KMS-11 (cell line): ENCODE results near the gene UNK.

Experiments
- H2AFZ ChIP-seq: fragments of 200-600 bp; sonication (generic); 2 replicates; pipeline ENCODE4 v1.6.1; 2016; ENCODE audit warnings: antibody characterized with exemption, mixed run types, low read depth
- H3K27ac ChIP-seq: fragments of 200-600 bp; sonication (generic); 2 replicates; pipeline ENCODE4 v1.6.1; 2016; ENCODE audit warnings: mild to moderate bottlenecking, mixed run types
- H3K27me3 ChIP-seq: fragments of 200-600 bp; sonication (generic); 2 replicates; pipeline ENCODE4 v1.6.1; 2017; ENCODE audit warnings: mild to moderate bottlenecking, low read depth, mixed run types, moderate library complexity; ENCODE audit not compliant: insufficient read depth
- H3K36me3 ChIP-seq: fragments of 200-600 bp; sonication (generic); 2 replicates; pipeline ENCODE4 v1.6.1; 2017; ENCODE audit warnings: mild to moderate bottlenecking, mixed run types; ENCODE audit not compliant: insufficient read depth
- H3K4me1 ChIP-seq: fragments of 200-600 bp; sonication (generic); 2 replicates; pipeline ENCODE4 v1.6.1; 2016; ENCODE audit warnings: mild to moderate bottlenecking, low read depth, mixed run types; ENCODE audit not compliant: poor library complexity, severe bottlenecking
- H3K4me2 ChIP-seq: fragments of 200-600 bp; sonication (generic); 2 replicates; pipeline ENCODE4 v1.7.0; 2016; ENCODE audit warnings: mild to moderate bottlenecking, mixed run types
- H3K4me3 ChIP-seq: fragments of 200-600 bp; sonication (generic); IDR thresholded peaks from 2 replicates; pipeline ENCODE4 v1.6.1; 2017; ENCODE audit warnings: low read depth, low read length, mixed read lengths; ENCODE audit not compliant: insufficient read depth
- H3K79me2 ChIP-seq: fragments of 200-600 bp; sonication (generic); 2 replicates; pipeline ENCODE4 v1.6.1; 2016; ENCODE audit warnings: low read depth, mixed run types; ENCODE audit not compliant: insufficient read depth
- H3K9ac ChIP-seq: fragments of 200-600 bp; sonication (generic); 2 replicates; pipeline ENCODE4 v1.6.1; 2016; ENCODE audit warnings: mild to moderate bottlenecking, mixed run types
- H4K20me1 ChIP-seq: fragments of 200-600 bp; sonication (generic); 2 replicates; pipeline ENCODE4 v1.6.1; 2016; ENCODE audit warnings: mild to moderate bottlenecking, mixed run types; ENCODE audit not compliant: insufficient read depth
- CTCF ChIP-seq: fragments of 200-600 bp; sonication (generic); conservative IDR thresholded peaks from 2 replicates; pipeline ENCODE4 v1.6.1; 2017; ENCODE audit warnings: low read depth, mild to moderate bottlenecking, antibody characterized with exemption, low read length, moderate library complexity, mixed read lengths

The UNK gene

GRCh38 chr17:75785016-75785890 lies 647 bp downstream of the UNK start:
- Histone ChIP-seq H3K9ac (peak overlapping the region; percentile 96), H2AFZ (peak overlapping the region; percentile 82), H3K27ac (peak overlapping the region; percentile 98), H4K20me1 (no peaks in the 10 kb centered on the region), H3K4me3 (no peak overlapping the region), H3K79me2 (peaks cover 34% of the 10 kb centered on the region), H3K27me3 (no peaks in the 10 kb centered on the region), H3K4me1 (peaks cover 36% of the 10 kb centered on the region), H3K4me2 (peak overlapping the region; percentile 77), H3K36me3 (no peaks in the 10 kb centered on the region)
- no peak for TF ChIP-seq CTCF

- no peak overlapping the region for H3K27ac ChIP-seq
- no peaks in the 10 kb centered on the region for H3K27me3 ChIP-seq
- peaks cover under 1% of the 10 kb centered on the region for H3K4me1 ChIP-seq
- TF ChIP-seq CTCF: no peak
- no peak overlapping the region for H3K9ac ChIP-seq
- H3K36me3 ChIP-seq: no peaks in the 10 kb centered on the region
- H4K20me1 ChIP-seq: no peaks in the 10 kb centered on the region
- no peak overlapping the region for H3K4me2 ChIP-seq
- no peak overlapping the region for H2AFZ ChIP-seq
- peaks cover 26% of the 10 kb centered on the region; the same call in 1 of the 2 replicates for H3K79me2 ChIP-seq
- H3K4me3 ChIP-seq: no peak overlapping the region
These were observed 6.6 kb downstream of the UNK start for GRCh38 chr17:75791254-75791653.

GRCh38 chr17:75793460-75793859 lies 8.9 kb downstream of the UNK start:
- Histone ChIP-seq H3K79me2 (peaks cover 6% of the 10 kb centered on the region; the same call in 1 of the 2 replicates), H3K4me3 (no peak overlapping the region), H3K4me1 (no peaks in the 10 kb centered on the region), H3K4me2 (no peak overlapping the region), H2AFZ (no peak overlapping the region), H4K20me1 (no peaks in the 10 kb centered on the region), H3K36me3 (no peaks in the 10 kb centered on the region), H3K27me3 (no peaks in the 10 kb centered on the region), H3K9ac (no peak overlapping the region), H3K27ac (no peak overlapping the region)
- TF ChIP-seq CTCF: no peak

GRCh38 chr17:75795820-75796607 lies 11.4 kb downstream of the UNK start:
- H3K36me3 ChIP-seq: no peaks in the 10 kb centered on the region
- H2AFZ ChIP-seq: no peak overlapping the region
- no peak overlapping the region for H3K27ac ChIP-seq
- no peak overlapping the region for H3K4me2 ChIP-seq
- no peaks in the 10 kb centered on the region for H3K27me3 ChIP-seq
- no peak overlapping the region for H3K9ac ChIP-seq
- no peaks in the 10 kb centered on the region for H3K4me1 ChIP-seq
- no peaks in the 10 kb centered on the region for H4K20me1 ChIP-seq
- no peak for TF ChIP-seq CTCF
- H3K79me2 ChIP-seq: no peaks in the 10 kb centered on the region
- H3K4me3 ChIP-seq: no peak overlapping the region
